GM03348 (cell line): ENCODE results near the gene CACNA1S.

Experiments used
- DNase-seq: peaks from one replicate; pipeline ENCODE4 v3.0.0; 2012; ENCODE audit warnings: low spot score

The CACNA1S gene

GRCh38 chr1:201115390-201115937, 3.2 kb upstream of the CACNA1S start:
- DNase-seq, result no peak

GRCh38 chr1:201114245-201115131, 2.3 kb upstream of the CACNA1S start:
- DNase-seq, result peak; percentile 95

DNA sequence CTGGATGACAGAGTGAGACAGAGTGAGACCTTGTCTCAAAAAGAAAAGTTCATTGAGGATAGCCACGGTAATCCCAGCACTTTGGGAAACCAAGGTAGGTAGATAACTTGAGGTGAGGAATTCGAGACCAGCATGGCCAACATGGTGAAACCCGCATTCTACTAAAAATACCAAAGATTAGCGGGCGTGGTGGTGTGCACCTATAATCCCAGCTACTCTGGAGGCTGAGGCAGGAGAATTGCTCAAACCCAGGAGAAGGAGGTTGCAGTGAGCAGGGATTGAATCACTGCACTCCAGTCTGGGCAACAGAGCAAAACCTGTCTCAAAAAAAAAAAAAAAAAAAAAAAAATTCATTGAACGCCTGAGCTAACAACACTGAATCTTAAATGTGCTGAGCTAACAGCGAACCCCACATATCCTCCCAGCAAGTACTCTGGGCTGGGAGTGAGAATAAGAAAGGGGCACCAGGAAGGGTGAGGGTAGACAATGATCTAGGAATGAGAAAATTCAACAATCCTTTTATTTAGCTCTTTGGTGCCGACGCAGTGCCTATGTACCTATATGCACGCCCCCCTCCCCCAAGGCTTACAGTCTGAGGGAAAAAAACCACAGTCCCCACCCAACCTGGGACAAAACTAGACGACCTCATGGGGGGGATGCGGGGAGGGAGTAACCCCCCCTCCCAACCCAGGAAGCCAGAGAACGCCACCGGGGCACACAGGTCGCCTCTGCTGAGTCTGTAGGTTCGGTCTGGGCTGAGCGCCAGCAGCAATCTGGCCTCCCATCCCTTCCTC, 1.4 kb upstream of the CACNA1S start:
- no peak for DNase-seq

GRCh38 chr1:201112926-201113325, 700 bp upstream of the CACNA1S start:
- no peak for DNase-seq

GRCh38 chr1:201111672-201112071, 554 bp downstream of the CACNA1S start:
- no peak for DNase-seq

- no peak for DNase-seq
Measured at GRCh38 chr1:201111156-201111555, 1.1 kb downstream of the CACNA1S start.

- no peak for DNase-seq
Measured at GRCh38 chr1:201110616-201111015, 1.6 kb downstream of the CACNA1S start.

GRCh38 chr1:201110138-201110537, 2.1 kb downstream of the CACNA1S start:
- DNase-seq, result no peak

- no peak for DNase-seq
Measured at GRCh38 chr1:201109651-201110050, 2.6 kb downstream of the CACNA1S start.

DNA sequence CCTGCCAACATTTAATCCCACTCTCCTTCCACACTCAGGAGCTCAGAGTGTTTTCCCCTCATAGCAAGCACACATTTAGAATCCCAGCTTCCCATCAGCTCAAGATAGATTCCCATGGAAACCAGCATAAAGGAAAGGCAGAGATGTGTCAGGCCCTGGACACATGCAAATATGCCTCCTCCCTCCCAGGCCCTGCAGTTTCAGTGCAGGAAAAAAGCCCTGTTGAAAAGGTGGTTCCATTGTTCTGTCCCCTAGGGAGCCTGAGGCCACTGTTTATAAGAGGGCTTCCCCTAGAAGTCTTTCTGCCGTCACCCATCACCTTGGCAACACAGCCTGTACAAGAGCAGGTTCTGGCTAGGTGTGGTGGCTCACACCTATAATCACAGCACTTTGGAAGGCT, 3.6 kb downstream of the CACNA1S start:
- no peak for DNase-seq

- no peak for DNase-seq
Measured at GRCh38 chr1:201105688-201106087, 6.5 kb downstream of the CACNA1S start.

- DNase-seq, result no peak
Measured at GRCh38 chr1:201104141-201104540, 8.1 kb downstream of the CACNA1S start.

DNA sequence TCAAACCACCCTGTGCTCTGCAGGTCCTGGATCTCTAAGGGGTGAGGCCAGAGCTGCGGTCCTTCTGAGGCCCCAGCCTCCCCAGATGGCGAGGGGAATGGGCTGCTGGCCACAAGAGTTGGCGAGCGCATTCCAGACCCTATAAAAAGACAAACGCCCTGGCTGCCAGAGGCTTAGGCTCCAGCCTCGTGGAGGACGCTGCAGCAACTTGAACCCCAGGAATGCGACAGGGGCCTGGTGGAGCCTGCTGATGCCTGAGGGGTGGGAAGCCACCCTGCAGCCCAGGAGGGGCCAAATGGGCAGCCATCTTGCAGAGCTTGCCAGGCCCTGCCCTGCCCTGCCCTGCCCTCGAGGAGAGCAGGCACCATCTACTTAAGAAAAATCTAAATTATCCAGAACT, 8.6 kb downstream of the CACNA1S start:
- DNase-seq, result no peak

- DNase-seq, result no peak
Measured at GRCh38 chr1:201100169-201100930, 11.9 kb downstream of the CACNA1S start.

DNA sequence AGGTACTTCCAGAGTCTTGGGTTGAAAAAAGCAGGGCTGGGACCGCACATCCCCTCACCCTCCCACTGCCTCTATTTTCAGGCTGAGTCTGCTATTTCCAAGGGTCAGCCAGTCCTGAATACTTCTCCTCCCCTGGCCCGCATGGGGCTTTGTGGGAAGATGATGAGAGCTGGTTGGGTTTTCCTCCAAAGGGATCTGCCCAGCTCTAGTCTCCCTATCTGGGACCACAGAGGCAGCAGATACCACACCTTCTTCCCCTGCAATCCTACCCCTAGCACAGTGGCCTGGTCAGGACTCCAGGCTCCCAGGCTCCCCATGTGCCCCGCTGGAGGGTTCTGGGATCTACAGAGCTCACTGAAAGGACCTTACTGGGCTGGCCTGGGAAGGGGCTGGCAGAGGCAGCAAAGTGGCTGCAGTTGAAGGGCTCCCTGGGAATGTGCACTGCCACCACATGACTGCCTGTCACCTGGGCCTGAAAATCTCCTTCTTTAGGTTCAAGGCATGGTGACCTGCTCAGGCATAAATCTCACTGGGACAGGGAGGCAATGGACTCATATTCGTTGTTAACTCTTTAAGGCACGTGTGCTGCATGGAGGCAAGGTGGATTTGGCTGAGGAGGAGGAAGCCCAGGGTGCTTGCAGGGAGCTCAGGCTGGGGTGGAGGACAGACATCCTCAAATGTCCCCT, 13.1 kb downstream of the CACNA1S start:
- DNase-seq, result no peak

DNA sequence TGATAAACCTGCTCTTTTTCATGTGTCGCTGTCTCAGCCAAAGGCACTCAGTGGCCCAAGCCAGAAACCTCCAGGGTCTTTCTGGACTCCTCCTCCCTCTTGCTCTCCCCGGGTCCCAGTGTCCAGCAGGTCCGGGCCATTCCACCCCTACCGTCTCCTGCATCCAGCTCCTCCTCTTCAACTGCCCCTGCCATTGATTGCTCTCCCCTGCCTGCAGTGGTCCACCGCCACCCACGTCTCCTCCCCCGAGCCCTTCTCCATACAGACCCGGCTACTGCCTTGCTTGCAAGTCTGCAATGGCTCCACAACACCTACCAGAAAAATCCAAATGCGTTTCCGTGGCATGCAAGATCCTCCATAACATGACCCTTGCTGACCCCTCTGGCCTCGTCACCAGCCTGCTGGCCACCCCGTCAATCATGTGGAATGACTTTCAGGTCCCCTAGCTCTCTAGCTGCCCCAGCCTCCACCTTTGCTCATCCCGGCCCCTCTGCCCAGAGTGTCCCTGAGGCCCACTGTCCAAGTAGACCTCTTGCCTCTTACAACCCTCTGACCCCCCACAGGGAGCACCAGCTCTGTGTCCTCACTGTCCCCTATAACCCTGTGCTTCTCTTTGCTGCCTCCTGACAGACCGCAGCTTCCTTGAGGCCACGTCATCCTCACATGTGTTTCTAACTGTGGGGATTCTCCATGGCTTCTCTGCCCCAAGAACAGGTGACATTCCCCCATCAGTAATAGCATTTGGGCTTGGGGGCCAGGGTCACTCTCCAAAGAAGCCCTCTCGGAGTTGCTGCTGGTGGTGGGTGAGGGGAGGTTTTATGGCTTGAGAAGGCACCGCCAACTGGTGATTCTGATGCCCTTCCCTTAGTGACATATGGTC, 15.0 kb downstream of the CACNA1S start:
- DNase-seq, result no peak

- DNase-seq, result no peak
Measured at GRCh38 chr1:201096041-201096461, 16.2 kb downstream of the CACNA1S start.

DNA sequence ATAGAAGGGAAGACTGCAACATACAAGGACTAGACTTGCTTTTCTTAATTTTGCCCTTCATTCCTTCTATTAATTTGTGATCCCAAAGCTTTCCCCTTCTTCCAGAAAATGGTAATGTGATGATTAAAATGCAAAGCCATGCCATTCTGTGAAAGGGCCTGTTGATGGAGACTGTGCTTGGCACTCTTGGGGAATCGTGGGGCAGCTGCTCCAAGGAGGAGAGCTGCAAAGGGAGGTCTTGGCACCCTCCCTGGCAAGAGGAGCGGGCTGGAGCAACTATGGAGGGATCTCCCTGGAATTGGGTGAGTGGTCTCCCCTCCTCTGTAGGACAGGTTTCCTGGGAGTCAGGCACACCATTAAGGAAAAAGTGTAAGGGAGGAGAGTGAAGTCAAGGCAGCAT, 16.6 kb downstream of the CACNA1S start:
- no peak for DNase-seq

DNA sequence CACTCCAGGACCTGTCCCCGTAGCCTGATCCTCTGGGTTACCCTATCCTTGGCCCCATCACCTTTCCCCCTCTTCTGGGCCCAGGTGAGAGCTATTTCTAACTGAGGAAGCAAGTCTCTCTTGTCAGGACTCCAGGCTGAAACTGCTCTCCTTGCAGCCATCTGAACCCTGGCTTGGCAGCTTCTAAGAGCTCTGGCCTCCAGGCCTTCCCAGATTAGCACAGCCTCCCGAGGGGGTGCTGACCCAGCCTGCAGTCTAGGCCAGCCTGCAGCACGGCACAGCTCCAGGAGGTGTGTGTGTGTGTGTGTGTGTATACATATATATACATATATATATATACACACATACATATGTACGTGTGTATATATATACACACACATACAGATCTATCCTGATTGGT, 17.4 kb downstream of the CACNA1S start:
- no peak for DNase-seq

DNA sequence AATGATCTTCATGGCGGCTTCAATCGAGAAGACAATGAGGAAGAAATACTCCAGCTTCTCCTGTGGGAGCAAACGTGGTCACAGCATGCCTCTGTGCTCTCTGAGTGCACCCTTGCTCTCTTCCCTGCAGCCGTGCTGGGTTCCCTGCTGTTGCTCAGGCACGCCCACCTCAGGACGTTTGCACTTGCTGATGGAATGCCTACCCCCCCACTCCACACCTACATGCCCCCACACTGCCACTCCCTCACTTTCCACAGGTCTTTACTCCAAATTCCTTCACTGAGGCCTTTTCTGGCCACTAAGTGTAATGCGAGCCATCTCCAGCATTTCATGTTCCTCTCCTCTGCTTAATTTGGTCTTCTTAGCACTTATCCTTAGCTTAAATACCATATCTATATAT, 18.3 kb downstream of the CACNA1S start:
- no peak for DNase-seq

DNA sequence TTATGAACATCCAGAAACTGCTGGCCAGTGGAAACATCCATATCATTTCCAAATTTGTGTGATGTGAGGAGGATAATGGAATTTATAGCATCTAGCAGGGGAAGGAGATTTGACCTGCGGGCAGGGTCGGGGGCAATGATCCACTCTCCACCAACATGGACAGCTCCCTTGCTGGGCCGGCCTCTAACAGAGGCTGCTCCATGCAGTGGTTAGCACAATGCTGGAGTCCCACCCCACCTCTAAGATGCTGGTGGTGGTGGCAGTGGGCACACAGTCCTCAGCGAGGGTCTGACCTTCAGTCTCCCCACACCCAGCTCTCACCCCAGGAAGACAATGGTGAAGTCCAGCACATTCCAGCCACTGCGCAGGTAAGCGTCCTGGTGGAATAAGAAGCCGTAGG, 18.7 kb downstream of the CACNA1S start:
- no peak for DNase-seq
